Inferior parietal cortex (tissue), 1 donor: Measurements from ENCODE around the gene APOB.

Experiments used
- DNase-seq: peaks from one replicate; pipeline ENCODE4 v3.0.0-alpha.2; 2016; ENCODE audit errors: extremely low spot score

Gene APOB

DNA sequence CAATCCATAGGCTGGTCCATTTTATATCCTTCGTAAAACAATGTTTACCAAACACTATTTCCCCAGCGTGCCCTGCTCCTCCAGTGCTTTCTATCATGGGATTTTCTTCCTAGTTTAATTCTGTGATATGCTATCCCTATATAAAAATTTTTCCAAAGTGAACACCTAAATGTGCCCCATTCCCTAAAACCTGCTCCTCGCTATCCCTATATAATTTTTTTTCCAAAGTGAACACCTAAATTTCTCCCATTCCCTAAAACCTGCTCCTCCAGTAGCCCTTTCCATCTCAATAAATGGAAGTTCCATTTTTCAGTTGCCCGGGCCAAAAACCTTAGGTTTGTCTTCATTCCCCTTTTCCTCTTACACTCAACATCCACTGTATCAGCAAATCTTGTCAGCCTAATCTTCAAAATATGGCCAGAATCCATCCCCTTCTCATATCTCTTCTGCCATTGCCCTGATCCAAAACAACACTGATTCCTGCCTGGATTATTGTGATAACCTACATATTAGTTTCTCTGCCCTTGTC, 26.1 kb downstream of the APOB start:
- no peak for DNase-seq

DNA sequence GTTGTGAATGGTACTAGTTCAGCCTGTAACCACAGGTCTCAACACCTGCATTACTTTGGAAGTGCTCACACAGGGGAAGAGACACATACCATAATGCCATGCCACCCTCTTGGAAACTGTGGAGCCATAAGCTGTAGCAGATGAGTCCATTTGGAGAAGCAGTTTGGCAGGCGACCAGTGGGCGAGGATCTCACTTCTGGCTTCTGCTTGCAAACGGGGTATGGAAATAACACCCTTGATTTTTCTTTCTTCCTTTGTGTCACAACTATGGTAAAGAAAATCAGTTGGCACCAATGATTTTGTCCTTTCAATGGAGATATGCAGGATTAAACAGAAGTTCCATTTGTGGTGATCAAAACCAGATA, 28.6 kb downstream of the APOB start:
- no peak for DNase-seq

DNA sequence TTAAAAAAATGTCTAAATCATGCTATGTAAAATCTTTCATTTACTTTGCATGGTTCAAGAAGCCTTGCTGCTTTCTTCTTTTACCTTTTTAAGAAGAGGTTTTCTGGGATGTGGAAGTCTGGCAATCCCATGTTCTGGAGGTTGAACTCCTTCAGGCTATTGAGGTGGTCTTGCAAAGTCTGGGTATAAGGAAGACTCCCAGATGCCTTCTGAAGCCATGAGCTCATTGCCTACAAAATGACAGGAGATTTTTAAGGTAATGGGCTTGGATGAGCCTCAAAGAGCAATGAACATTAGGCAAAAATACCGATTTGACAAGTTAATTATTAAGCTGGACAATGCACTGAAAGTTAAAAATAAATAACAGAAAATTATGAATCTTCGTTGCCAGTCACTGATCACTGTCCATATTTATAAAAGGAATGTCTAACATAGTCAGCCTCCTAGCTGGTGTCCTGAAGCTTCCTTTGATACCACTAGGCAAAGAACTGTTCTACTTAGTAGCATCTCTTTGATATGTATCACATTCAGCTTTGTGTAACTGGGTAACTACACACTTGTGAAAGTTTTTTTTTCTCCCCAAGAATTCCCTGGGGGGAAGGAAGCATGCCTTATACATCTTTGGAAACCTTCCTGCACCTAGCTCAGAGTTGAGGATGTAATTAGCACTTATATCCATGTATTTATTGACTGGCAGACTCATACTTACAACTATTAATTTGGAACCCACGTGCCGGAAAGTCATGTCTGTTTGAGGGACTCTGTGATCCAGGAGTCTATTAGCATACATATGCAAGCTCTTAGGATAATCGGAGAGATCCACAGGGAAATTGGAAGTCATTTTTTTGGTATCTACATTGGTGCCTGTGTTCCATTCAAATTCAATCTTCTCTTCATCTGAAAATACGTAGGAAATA, 29.3 kb downstream of the APOB start:
- no peak for DNase-seq

DNA sequence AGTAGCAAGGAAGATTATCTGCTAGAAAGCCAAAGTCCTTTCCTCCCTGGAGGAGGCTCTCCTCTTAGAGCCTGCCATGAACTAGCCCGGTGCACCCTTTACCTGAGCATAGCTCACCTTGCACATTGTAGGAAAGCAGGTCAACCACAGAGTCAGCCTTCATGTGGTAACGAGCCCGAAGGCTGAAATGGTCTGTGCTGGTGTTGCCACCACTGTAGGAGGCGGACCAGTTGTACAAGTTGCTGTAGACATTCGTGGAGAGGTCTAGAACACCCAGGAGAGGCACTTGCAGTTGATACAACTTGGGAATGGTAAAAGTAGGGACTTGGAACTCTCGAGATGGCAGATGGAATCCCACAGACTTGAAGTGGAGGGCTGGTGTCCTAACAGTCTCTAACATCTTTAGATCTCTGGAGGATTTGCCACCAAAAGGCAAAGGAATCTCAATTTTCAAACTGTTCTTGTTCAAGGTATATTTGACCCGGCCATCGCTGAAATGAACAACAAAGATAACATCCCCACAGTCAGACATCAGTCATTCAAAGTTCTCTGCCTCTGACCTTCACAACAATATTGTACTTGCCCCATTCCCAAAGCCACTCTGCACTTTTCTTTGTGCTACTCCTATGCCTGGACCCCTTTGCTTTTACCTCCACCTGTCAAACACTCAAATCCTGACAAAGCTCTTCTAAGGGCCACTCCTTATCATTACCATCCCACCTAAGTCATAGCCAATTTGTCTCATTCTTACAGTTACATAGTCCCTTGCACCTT, 30.6 kb downstream of the APOB start:
- no peak for DNase-seq

DNA sequence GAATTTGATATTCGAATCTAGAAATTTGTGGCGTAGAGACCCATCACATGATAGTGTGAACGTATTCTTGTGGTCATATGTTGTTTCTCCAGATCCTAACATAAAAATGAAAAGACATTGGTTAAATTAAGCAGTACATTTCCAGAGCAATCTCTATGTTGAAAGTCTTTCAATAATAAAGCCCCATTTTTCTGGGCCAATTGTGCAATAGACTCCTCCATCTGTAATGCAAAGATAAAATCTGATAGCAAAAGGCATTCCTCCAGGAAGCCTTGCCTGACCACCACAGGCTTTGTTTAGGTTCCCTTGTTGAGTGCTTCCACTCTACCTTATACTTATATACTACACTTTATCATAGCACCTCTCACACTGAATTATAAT, 31.3 kb downstream of the APOB start:
- no peak for DNase-seq

DNA sequence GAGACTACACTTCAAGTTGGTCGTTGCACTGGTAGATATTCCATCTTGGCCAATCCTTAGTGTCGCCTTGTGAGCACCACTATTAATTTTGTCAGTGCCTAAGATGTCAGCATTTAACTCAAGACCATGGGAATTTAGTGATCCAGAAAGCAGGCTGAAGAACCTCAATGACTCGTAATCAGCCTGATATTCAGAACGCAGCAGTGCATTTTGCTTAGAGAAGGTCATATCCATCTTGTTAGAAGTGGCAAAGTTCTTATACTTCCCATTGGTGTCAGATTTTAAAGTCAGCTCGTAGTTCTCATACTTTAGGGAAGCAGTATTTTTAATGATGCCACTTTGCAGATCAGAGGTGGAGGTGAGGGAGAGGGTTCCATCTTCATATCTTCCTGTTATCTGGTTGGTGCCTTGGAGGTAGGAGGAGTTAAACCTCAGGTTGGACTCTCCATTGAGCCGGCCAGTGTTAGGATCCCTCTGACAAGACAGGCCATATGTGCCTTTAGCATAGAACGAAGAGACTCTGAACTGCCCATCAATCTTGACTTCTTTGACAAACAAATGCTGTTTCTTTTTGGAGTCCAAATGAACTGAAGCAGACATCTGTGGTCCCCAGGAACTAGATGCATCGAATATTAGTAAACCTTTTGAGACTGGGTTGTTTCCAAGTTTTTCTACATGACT, 31.9 kb downstream of the APOB start:
- no peak for DNase-seq

DNA sequence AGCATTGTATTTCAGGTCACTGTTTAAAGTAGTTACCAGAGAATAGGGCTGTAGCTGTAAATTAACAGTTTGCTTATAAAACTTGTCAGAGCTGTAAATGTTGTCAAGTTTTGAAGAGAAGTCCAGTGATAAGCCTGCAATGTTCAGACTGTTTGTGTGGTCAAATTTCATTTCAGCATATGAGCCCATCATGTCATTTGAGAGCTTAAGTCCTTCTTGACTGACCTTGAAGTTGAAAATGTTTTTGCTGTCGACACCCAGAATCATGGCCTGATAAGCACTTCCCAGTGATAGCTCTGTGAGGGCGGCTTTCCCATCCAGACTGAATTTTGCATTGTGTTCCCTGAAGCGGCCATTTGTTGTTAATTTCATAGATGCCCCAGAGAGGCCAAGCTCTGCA, 32.4 kb downstream of the APOB start:
- no peak for DNase-seq

DNA sequence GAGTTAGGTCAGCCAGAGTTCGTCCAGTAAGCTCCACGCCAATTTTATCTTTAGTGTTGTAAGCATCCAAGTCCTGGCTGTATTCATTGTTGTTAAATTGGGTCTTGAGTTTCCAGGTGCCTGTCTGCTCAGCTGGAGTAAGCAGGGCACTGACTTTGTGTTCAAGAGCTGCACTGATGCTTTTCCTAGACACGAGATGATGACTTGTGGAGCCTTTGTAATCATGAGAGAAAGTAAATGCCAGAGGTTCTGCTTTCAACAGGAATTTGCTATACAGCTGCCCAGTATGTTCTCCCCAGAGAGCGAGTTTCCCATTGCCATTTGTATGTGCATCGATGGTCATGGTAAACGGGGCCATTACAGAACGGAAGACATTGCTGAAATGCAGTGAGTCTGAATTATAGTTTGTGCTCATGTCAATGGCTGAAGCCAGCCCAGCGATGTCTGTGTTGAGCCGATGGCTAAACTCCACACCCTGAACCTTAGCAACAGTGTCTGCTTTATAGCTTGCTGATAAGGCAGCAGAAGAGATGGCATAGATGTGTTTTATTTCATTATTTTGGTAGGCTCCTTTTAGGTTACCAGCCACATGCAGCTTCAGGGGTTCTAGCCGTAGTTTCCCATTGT, 32.9 kb downstream of the APOB start:
- DNase-seq, result no peak

DNA sequence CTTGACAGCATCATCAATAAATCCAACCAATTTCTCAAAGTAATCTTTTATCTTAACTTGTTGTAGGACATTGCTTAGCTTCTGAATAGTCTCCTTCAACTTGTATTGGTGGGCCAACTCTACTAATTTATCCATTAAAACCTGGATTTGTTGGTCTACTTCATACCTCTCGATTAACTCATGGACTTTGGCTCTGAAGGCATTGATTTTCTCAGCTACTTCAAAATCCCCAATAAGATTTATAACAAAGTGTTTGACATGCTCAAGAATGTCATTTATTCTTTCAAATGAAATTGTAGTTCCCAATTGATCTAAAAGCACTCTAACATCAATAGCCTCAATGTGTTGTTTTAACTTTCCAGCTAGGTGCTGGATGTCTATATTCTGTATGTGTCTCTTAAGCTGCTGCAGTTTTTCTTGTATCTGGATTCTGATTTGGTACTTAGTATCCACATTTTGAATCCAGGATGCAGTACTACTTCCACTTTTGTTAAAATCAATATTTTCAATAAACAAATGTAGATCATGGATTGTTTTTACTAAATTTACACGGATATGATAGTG, 34.1 kb downstream of the APOB start:
- no peak for DNase-seq

DNA sequence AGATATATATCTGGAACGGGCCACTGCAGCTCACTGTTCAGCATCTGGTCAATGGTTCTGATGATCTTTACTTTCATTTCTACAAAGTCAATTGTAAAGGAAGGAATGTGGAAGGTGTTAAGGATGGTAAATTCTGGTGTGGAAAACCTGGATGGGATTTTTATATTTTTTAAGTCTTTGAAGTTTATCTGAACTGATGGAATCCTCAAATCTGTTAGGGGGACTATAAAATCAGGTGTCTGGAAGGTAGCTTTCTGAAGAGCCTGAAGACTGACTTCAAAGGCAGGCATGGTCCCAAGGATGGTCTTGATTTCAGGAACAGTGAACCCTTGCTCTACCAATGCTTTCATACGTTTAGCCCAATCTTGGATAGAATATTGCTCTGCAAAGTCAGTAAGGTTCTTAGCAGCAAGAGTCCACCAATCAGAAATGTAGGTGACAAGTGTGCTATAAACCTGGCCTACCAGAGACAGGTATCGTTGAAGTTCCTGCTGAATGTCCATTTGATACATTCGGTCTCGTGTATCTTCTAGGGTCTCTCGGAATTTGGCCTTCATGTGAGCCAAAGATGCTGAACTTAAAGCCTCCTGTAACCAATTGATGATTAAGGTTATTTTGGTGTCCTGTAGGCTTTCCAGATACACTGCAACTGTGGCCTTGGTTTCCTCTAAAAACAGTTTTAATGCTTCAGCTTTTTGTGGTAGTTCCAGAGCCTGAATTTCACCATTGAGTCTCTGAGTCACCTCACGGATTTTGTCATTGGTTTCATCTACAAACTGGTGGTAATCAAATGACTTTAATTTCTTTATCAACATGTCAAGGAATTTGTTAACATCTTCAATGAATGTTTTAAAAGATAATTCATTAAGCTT, 34.8 kb downstream of the APOB start:
- no peak for DNase-seq

DNA sequence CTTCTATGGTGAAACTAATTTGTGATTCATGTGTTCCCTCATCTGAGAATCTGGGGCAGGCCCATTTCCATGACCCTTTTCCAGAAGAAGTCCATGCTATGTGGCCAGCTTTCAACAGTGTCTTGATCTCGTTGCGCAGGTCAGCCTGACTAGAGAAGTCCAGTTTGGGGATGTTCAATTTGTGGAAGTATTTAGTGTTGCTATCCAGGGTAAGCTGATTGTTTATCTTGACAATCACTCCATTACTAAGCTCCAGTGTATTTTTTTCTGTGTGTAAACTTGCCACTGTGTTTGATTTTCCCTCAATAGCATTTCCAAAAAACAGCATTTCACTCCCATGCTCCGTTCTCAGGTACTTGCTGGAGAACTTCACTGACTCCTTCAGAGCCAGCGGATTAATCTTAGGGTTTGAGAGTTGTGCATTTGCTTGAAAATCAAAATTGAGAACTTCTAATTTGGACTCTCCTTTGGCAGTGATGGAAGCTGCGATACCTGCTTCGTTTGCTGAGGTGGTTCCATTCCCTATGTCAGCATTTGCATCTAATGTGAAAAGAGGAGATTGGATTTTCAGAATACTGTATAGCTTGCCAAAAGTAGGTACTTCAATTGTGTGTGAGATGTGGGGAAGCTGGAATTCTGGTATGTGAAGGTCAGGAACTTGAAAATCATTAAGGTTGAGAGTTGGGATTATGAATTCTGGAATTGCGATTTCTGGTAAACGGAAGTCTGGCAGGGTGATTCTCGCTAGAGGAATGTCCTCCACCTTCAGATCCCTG, 35.7 kb downstream of the APOB start:
- no peak for DNase-seq

DNA sequence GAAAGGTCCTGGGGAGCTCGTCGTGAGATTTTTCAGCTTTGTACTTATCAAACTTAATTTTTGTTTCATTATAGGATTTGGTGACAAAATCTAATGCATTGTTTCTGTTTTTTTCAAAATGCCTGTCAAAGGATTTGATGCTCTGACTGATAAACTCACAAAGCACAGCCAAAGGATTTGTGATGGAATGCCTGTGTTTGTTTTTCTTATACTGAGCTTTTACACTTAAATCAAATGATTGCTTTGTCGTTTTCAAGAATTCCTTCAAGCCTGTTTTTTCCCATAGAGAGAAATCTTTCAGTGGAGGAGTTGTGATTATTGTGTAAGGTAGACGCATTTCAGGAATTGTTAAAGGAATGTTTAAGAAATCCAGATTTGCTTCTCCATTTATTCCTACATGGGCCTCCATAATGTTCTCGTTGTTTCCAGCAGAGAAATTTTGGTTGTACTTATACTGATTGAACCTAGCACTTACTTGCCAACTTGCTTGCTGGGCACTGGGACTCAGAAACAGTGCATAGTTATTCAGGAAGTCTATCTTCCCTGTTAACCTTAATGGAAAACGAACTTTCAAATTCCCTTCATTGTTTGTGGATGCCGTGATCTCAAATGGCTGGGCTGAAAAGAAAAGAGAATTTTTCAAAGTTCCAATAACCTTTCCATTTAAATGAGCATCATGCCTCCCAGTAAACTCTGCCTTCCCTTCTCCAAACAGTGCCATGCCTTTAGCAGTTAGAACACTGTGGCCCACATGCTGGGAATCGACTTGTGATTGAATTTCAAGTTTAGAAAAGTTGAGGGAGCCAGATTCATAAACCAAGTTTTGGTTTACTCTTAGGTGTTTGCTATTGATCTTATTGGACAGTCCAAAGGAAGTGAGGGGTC, 36.5 kb downstream of the APOB start:
- DNase-seq, result no peak

DNA sequence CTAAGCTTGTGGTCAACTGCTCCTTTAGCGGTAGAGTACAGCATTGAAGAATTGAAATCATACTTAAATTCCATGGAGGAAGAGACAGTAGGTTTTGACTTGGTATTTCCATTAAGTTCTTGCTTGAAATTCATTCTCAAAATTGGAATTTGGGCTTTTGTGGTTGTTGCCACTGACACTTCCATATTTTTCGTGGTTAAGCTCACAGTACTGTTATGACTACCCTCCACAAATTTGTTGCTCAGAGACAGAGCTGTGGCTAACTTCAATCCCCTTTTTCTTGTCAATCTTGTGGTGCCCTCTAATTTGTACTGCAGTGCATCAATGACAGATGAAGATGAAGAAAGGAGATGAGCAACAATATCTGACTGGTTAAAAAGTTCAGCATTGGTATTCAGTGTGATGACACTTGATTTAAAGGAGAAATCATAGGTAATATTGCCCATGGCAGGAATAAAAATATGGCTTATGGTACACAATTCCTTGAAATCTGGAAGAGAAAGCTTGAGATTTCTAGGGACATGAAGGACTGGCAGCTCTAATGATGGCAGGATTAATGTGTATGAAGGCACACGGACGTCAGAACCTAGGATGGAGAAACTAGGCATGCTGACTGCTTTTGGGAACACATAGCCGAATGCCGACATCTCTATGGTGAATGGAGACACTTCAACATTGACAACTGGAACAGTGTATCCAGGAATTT, 37.3 kb downstream of the APOB start:
- DNase-seq, result no peak

DNA sequence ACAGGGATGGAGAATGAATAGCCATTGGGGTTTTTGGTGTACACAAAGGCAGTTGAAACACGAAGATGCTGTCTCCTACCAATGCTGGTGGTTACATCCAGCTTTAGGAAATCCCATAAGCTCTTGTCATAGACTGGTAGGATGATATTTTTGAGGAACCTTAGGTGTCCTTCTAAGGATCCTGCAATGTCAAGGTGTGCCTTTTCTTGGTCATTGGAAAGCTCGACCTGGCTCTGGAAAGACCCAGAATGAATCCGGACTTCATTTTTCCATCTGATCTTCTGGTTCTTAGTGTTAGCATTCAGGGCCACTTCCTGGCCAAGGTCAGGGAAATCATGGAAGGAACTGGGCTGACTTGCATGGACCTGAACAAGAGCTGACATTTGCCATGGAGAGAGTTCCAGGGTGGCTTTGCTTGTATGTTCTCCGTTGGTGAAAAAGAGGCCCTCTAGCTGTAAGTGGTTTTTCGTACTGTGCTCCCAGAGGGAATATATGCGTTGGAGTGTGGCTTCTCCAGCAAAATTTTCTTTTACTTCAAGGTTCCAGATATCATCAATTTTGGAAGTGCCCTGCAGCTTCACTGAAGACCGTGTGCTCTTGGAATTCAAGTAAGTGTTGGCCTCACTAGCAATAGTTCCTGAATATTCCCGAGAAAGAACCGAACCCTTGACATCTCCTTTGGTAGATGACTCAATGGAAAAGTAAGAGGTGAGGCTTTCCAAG, 38.0 kb downstream of the APOB start:
- DNase-seq, result no peak

DNA sequence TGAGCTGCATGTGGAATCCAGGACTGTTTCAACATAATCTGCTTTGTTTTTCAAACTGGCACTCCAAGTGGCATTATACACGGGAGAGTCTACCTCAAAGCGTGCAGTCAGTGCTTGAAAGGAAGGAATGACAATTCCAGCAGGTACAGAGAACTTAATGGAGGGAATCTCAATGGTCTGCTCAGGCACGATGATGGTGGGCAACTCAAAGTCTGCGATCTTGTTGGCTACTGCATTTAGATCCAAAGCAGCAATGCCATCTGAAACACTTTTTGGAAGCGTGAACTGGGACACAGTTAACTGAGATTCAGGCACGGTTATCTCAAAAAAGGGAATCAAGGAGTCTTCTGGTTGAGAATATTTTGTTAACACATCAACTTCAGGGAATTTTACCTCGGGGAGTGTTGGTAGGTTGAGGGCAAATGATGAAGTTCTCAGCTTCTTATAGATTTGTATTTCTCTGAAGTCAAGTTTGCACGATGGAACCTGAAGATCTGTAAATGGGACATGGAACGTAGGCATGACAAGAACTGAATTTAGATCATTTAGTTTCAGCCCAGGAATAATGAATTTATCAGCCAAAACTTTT, 38.7 kb downstream of the APOB start:
- DNase-seq, result no peak

DNA sequence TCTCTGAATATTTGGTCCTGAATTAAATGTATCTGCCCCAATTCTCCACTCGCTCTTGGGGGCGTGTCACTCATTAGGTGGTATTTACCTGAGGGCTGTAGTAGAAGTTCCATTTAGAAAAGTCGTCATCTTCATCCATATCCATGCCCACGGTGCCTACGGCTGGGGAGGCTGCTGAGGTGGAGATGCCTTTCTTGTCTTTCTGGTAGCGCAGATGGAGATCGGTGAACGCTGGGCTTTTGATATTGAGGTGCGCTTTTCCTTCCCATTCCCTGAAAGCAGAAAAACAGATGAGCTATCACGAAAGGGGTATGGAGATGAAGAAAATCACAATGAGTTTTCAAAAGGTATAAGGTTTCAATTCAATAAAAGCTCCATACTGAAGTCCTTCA, 39.7 kb downstream of the APOB start:
- DNase-seq, result no peak

DNA sequence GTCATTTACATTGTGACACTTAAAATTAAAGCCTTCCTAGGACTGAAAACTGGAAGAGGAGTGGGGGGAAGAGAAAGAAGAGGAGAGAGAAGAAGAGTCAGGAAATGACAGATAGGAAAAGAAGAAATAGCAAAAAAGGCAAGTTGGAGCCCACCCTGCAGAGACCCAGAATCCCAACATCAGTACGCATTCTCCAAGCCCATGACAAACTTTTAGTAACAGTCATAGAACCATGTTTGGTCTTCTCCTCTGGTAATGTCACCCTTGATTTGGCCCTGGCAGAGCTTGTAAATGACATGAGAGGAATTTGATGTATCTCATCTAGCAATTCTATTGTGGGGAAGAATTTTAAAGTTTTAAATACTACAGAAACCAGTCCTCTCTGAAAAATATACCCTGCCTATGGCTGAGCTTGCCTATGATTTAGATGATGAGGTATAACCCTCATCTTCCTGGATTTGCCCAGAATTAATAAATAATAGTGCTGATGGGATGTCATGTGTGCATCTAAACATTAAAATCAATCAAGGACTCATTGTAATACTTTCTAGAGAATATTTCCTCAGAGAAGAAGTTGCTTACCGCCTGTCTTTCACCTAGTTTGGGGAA, 40.2 kb downstream of the APOB start:
- no peak for DNase-seq
